GM19455 (cell line): ENCODE results near the gene EZH2.

Experiments
- ATAC-seq: cut with Tn5 transposase; IDR thresholded peaks from one replicate; pipeline ENCODE4 v1.9.1; 2021; ENCODE audit not compliant: unreplicated experiment

EZH2 gene

GRCh38 chr7:148901178-148901577 is 17.1 kb upstream of the EZH2 start:
- ATAC-seq: no peak

DNA sequence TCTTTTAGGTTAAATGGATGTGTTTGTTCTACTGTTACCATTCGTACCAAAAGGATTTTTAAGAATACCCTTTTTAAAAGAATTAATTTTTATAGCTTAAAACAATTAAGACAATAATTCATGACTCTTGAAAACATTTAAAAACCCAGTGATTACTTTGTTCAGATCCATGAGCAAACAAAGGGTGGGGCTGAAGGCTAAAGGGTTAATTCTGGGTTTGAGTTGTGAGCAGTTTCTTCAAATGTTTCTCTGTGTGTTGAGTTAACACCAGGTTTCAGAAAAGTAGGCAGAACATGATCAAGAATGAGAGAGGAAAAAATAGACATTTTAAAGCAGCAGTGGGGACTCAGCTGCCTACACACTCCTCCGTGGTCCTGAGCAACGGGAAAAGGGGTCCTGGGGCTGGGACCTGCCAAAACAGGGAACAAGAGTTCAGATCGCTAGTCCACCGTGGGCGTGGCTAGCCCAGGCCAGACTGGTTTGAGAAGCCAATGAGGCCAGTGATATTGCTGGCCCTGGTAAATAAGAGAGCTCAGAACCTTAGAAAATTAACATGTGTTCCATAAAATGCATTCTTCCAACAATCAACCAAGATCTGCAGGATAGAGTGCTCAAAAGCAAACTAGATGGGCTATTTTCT is 14.9 kb upstream of the EZH2 start:
- no peak for ATAC-seq

- no peak for ATAC-seq
Observed at GRCh38 chr7:148894591-148894990, 10.5 kb upstream of the EZH2 start.

DNA sequence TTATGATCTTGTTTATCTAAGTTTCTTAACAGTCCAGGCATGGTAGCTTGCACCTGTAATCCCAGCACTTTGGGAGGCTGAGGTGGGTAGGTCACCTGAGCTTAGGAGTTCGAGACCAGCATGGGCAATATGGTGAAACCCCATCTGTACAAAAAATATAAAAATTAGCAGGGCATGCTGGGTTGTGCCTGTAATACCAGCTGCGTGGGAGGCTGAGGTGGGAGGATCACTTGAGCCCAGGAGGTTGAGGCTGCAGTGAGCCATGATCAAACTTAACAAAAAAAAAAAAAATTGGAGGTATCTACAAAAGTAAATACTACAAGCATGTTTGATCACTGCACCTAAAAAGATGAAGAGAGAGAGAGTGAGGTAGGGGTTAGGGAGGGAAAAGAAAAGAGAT is 9.0 kb upstream of the EZH2 start:
- no peak for ATAC-seq

- no peak for ATAC-seq
Observed at GRCh38 chr7:148888300-148888699, 4.2 kb upstream of the EZH2 start.

GRCh38 chr7:148886844-148887243 is 2.8 kb upstream of the EZH2 start:
- ATAC-seq: no peak

GRCh38 chr7:148884299-148885022 is 370 bp upstream of the EZH2 start:
- peak; percentile 84 for ATAC-seq

DNA sequence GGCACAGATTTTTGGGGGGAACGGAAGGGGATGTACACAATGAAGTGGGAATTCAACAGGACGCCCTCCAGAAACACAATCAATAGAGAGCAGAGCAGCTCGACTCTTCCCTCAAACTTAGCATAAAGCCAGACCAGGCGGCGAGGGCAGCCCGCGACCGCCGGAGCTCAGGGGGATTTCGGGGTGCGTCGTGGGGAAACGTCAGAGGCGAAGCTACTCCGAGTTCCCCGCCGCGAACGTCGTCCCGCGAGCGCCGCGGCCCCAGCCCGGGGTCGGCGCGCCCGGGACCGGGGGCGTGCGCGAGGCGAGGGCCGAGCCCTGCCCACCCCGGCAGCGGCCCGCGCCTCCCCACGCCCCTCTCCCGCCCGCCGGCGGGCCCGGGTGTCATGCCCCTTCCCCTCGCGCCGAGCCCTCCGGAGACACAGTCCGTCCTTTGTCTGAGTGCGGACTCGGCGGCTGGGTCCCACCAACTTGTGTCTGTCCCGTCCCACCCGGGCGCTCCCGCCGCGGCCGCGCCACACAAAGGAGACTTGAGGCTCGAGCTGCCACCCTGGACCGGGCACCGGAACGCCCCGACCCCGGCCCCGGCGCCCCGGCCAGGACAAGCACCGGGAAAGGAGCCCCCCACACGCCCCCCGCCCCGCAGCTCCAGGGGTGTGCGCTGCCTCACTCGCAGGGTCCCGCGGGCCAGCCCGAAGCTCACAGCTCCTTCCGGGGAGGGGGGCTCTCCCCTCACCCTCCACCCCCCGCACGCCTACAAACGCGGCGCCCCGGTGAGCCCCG is 634 bp downstream of the EZH2 start:
- ATAC-seq: peak; percentile 20

GRCh38 chr7:148882841-148883265 is 1.2 kb downstream of the EZH2 start:
- no peak for ATAC-seq

DNA sequence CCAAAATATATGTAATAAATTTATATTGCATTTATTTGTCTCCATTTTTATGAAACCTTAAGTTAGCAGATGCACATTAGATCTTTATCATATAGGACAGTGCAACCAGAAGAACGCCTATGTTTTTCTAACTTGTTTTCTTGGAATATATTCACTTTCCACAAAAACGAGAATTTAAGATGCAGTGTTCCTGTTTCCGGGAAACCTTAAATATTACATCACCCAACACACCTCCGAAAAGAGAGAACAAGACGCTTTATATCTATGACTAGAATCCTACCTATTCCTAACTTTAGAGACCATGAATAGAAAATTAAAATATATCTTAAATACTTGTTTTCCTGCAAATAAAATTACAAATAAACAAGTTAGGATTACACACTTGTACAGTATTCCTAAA is 1.9 kb downstream of the EZH2 start:
- no peak for ATAC-seq

DNA sequence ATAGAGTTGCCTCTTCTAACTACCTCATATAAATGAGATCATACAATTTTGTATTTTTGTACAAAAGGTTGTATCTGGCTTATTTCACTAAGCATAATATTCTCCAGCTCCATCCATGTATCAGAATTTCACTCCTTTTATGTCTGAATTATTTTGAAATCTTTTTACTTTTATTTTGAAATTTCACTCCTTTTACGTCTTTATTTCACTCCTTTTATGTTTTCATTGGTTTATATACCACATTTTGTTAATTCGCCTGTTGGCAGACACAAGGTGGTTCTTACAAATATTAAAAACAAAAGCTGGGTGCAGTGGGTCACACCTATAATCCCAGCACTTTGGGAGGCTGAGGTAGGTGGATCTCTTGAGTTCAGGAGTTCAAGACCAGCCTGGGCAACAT is 5.8 kb downstream of the EZH2 start:
- no peak for ATAC-seq

DNA sequence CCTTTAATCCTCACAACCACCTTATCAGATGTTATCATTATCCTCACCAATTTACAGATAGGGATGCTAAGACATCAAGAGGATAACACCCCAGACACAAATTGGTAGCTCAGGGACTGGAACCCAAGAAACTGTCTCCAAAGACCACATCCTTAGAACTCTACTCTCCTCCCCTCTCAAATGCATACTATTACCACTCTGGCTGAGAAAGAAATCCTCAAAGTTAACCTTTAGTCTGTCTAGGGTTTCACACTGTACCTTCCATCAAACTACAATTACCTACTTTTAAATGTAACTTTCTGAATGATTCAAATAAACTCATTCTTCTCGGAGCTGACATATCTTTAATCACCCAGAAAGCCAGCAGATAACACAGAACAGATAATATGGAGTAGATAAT is 6.6 kb downstream of the EZH2 start:
- no peak for ATAC-seq

DNA sequence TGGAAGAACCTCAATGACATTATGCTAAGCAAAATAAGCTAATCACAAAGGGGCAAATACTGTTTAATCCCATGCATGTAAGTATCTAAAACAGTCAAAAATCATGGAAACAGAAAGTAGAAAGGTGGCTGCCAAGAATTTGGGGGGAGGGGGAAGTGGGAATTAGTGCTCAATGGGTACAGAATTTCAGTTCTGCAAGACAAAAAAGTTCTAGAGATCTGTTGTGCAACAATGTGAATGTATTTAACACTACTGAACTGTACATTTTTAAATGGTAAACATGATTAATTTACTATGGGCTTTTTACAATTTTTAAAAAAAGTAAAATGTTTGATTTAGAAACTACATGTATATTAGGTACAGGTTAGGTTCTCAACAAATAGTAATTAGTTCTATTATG is 11.9 kb downstream of the EZH2 start:
- ATAC-seq: no peak

DNA sequence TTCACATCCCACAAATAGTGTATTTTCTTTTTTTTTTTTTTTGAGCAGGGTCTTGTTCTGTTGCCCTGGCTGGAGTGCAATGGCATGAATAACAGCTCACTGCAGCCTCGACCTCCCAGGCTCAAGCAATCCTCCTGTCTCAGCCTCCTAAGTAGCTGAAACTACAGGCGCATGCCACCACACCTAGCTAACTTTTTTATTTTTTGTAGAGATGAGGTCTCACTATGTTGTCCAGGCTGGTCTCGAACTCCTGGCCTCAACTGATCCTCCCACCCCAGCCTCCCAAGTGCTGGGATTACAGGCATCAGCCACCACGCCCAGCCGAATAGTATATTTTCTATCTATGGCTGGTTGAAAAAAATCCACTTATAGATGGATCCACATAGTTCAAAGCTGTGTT is 12.5 kb downstream of the EZH2 start:
- no peak for ATAC-seq

GRCh38 chr7:148871030-148871429 is 13.1 kb downstream of the EZH2 start:
- ATAC-seq: no peak

GRCh38 chr7:148868378-148868674 is 15.8 kb downstream of the EZH2 start:
- ATAC-seq: no peak

GRCh38 chr7:148867596-148868377 is 16.3 kb downstream of the EZH2 start:
- no peak for ATAC-seq

- no peak for ATAC-seq
Observed at GRCh38 chr7:148866362-148866761, 17.7 kb downstream of the EZH2 start.

DNA sequence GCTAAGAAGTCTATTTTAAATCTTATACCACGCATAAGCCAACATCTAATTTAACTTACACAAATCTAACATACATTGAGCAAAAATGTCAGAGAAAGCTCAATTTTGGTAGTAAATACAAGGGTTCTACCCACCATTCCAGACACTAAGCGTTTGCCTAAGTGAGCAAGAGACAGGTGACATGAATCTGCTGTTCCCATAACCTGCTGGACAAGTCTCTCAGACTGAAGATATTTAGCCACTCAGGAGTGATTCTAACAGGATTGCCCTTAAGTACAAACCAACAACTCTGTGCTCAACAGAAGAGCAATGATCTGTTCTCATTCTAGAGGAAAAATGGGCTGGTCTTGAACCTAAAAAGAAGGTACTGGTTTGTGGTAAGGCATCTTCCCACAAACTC is 18.8 kb downstream of the EZH2 start:
- no peak for ATAC-seq

DNA sequence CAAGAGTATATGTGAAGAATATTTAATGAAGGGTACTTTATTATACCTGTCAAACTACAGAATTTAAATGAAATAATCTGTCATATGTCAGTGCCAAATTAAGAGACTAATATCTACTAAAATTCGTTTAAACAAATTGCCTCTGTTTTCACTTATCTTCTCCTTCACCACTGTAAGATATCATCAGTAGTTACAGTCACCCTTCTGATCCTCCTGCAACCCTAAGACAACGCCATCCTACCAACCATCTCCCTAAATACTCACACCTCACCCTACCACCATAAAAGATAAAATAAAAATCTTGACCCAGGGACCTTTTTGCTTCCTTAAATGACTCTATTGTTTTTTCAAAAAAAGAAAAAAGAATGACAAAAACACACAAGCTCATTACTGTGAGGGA is 20.8 kb downstream of the EZH2 start:
- ATAC-seq: no peak

DNA sequence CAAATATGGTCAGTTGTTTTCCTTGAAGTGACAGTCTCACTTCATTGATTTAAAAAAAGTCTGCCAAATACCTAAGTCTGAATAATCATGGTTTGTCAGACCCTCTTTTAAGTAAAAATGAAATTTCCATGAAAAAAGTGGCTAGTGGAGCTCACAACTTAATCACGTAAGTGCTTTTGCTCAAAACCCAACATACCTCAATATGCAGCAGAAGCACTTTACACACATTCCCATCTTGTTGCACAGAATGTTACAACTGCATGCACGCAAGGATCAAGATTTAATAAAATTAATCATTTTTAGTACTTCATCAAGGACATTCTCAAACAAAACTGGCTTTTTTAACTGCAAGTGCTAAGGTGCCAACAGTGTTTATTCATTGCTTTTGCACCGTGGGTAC is 21.6 kb downstream of the EZH2 start:
- ATAC-seq: no peak

DNA sequence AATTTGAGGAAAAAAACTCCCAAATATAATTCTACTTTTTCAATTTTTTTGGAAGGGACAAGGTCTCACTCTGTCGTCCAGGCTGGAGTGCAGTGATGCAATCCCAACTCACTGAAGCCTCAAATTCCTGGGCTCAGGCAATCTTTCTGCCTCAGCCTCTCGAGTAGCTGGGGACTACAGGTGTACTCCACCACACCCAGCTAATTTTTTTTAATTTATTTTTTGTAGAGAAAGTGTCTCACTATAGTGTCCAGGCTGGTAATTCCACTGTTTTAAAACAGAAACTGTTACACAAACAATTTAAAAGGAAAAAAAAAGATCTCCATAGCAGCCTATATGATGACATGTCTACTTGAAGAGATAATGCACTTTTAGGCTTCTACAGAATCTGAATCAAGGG is 25.6 kb downstream of the EZH2 start:
- ATAC-seq: no peak
